HFFc6 (cell line): ENCODE data around the gene QSOX1. TPM values are rescaled to one million over a fixed set of nuclear protein-coding genes. Genes with fewer than 3 reads are reported as not detected.

Source experiments
- DNase-seq: peaks from one replicate; pipeline ENCODE4 v3.0.0-alpha.2; 2018
- H3K27ac Mint-ChIP-seq: 2 replicates; pipeline ENCODE4 v1.8.0; 2020; ENCODE audit warnings: mild to moderate bottlenecking, mixed read lengths
- H3K27me3 Mint-ChIP-seq: 2 replicates; pipeline ENCODE4 v1.8.0; 2021; ENCODE audit warnings: mild to moderate bottlenecking, moderate library complexity, mixed read lengths; ENCODE audit not compliant: insufficient read depth
- H3K36me3 Mint-ChIP-seq: 2 replicates; pipeline ENCODE4 v1.8.0; 2021; ENCODE audit warnings: low read depth, mixed read lengths
- H3K4me1 Mint-ChIP-seq: 2 replicates; pipeline ENCODE4 v1.8.0; 2020; ENCODE audit warnings: low read depth, mixed read lengths
- H3K4me3 Mint-ChIP-seq: 2 replicates; pipeline ENCODE4 v1.8.0; 2020; ENCODE audit warnings: mild to moderate bottlenecking, moderate library complexity, mixed read lengths
- H3K9me3 Mint-ChIP-seq: 2 replicates; pipeline ENCODE4 v1.8.0; 2020; ENCODE audit warnings: mild to moderate bottlenecking, mixed read lengths
- total RNA-seq, 6 experiments: library from RNA; stranded (reverse); fragmentation: NEBNext Ultra II Directional; extraction: Animal tissue kit (Norgen Biotek cat#: 25700); gene quantifications; 2 replicates in 1 of 6; 3 replicates in 5 of 6; pipeline ENCODE4 v1.2.3, GENCODE V29; 2021
- TF ChIP-seq, protein P1 (sequence below): fragments of 200-600 bp; sonication (generic); IDR thresholded peaks from 2 replicates; pipeline ENCODE4 v1.5.0; 2021; ENCODE audit warnings: antibody characterized with exemption, mild to moderate bottlenecking

QSOX1 gene
- total RNA-seq, 6 experiments from 2014 or later: 321 to 467 (median 352) TPM

- H3K27ac Mint-ChIP-seq: no peak overlapping the region
- DNase-seq: no peak
- no peaks in the 10 kb centered on the region for H3K9me3 Mint-ChIP-seq
- H3K36me3 Mint-ChIP-seq: peaks cover 13% of the 10 kb centered on the region
- no peak overlapping the region for H3K4me3 Mint-ChIP-seq
- TF ChIP-seq, protein P1, sequence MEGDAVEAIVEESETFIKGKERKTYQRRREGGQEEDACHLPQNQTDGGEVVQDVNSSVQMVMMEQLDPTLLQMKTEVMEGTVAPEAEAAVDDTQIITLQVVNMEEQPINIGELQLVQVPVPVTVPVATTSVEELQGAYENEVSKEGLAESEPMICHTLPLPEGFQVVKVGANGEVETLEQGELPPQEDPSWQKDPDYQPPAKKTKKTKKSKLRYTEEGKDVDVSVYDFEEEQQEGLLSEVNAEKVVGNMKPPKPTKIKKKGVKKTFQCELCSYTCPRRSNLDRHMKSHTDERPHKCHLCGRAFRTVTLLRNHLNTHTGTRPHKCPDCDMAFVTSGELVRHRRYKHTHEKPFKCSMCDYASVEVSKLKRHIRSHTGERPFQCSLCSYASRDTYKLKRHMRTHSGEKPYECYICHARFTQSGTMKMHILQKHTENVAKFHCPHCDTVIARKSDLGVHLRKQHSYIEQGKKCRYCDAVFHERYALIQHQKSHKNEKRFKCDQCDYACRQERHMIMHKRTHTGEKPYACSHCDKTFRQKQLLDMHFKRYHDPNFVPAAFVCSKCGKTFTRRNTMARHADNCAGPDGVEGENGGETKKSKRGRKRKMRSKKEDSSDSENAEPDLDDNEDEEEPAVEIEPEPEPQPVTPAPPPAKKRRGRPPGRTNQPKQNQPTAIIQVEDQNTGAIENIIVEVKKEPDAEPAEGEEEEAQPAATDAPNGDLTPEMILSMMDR: no peak
- H3K27me3 Mint-ChIP-seq: peaks cover 2% of the 10 kb centered on the region
- H3K4me1 Mint-ChIP-seq: no peaks in the 10 kb centered on the region
These were observed 40.0 kb downstream of the QSOX1 start for GRCh38 chr1:180194546-180195207.

- no peaks in the 10 kb centered on the region for H3K4me1 Mint-ChIP-seq
- no peak overlapping the region for H3K4me3 Mint-ChIP-seq
- peaks cover 11% of the 10 kb centered on the region; the same call in 1 of the 2 replicates for H3K36me3 Mint-ChIP-seq
- peaks cover 2% of the 10 kb centered on the region for H3K27me3 Mint-ChIP-seq
- no peak for DNase-seq
- H3K9me3 Mint-ChIP-seq: no peaks in the 10 kb centered on the region
- H3K27ac Mint-ChIP-seq: no peak overlapping the region
- TF ChIP-seq, protein P1: no peak
These were observed 40.7 kb downstream of the QSOX1 start for GRCh38 chr1:180195401-180195800.

DNA sequence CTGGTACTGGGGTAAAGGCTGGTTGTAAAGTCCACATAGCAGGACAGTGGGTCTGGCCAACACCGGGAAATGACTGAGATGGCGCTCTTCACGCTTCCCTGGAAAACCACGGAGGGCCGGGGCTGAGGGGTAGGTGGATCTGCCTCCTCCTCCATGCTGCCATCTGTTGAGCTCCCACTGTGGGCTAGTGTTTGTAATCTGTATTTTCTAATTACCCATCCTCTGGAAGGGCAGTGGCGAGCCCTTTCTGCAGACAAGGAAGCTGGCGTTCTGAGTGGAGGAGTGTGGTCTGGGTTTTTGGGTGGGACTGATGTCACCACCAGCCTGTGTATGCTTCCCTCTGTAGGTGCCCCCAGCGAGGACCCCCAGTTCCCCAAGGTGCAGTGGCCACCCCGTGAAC, 41.2 kb downstream of the QSOX1 start:
- Mint-ChIP-seq H3K9me3 (no peaks in the 10 kb centered on the region), H3K27ac (no peak overlapping the region), H3K4me3 (no peak overlapping the region), H3K36me3 (peaks cover 11% of the 10 kb centered on the region; the same call in 1 of the 2 replicates), H3K27me3 (peaks cover 5% of the 10 kb centered on the region), H3K4me1 (no peaks in the 10 kb centered on the region)
- no peak for DNase-seq
- TF ChIP-seq, protein P1: no peak

- Mint-ChIP-seq H3K9me3 (no peaks in the 10 kb centered on the region), H3K36me3 (peaks cover 11% of the 10 kb centered on the region; the same call in 1 of the 2 replicates), H3K4me1 (no peaks in the 10 kb centered on the region), H3K27me3 (peaks cover 3% of the 10 kb centered on the region), H3K27ac (no peak overlapping the region), H3K4me3 (no peak overlapping the region)
- no peak for DNase-seq
- TF ChIP-seq, protein P1: no peak
These were observed 41.9 kb downstream of the QSOX1 start for GRCh38 chr1:180196436-180197003.

GRCh38 chr1:180197231-180197630, 42.6 kb downstream of the QSOX1 start:
- Mint-ChIP-seq H3K27ac (no peak overlapping the region), H3K4me3 (no peak overlapping the region), H3K4me1 (no peaks in the 10 kb centered on the region), H3K27me3 (peaks cover 3% of the 10 kb centered on the region), H3K36me3 (peaks cover 6% of the 10 kb centered on the region; the same call in 1 of the 2 replicates), H3K9me3 (no peaks in the 10 kb centered on the region)
- no peak for DNase-seq
- TF ChIP-seq, protein P1: no peak
